Measurements from ENCODE around the gene COPS4.

GRCh38 chr4:83019794-83020494, 15.0 kb upstream of the COPS4 start:
- TF ChIP-seq, protein P1, sequence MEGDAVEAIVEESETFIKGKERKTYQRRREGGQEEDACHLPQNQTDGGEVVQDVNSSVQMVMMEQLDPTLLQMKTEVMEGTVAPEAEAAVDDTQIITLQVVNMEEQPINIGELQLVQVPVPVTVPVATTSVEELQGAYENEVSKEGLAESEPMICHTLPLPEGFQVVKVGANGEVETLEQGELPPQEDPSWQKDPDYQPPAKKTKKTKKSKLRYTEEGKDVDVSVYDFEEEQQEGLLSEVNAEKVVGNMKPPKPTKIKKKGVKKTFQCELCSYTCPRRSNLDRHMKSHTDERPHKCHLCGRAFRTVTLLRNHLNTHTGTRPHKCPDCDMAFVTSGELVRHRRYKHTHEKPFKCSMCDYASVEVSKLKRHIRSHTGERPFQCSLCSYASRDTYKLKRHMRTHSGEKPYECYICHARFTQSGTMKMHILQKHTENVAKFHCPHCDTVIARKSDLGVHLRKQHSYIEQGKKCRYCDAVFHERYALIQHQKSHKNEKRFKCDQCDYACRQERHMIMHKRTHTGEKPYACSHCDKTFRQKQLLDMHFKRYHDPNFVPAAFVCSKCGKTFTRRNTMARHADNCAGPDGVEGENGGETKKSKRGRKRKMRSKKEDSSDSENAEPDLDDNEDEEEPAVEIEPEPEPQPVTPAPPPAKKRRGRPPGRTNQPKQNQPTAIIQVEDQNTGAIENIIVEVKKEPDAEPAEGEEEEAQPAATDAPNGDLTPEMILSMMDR (optimal IDR thresholded peaks at IDR 0.05 in 1 of 3, IDR thresholded peaks at IDR 0.05 in 1 of 3, conservative IDR thresholded peaks at IDR 0.05 in 1 of 3; ENCODE audit: extremely low read depth in 1 of 3, insufficient read depth in 2 of 3, low read length in 3 of 3) = no peak
- no peak for TF ChIP-seq EZH2 (IDR thresholded peaks at IDR 0.05; ENCODE audit: low read length)
